IMR-90 (cell line): ENCODE results near the gene PYGM. TPM values are rescaled to one million over a fixed set of nuclear protein-coding genes. Genes with fewer than 3 reads are reported as not detected.

ENCODE experiments used
- ATAC-seq: fragments of 200-7000 bp; cut with Tn5 transposase; 2 replicates; pipeline ENCODE4 v1.9.1; 2020; ENCODE audit warnings: low read depth, mild to moderate bottlenecking, moderate library complexity
- BruUV-seq: library from RNA; stranded (reverse); fragments of 400-500 nt; replicated peaks from 2 replicates; lab custom pipeline; 2021; lab: Mats Ljungman, UMichigan
- CTCF ChIA-PET: fragments of 300-600 bp; formaldehyde crosslinking; extraction: SDS; loops from one replicate; lab custom pipeline; 2021; ENCODE audit warnings: antibody characterized with exemption; lab: Yijun Ruan, JAX
- POLR2A ChIA-PET: fragments of 300-600 bp; sonication (Branson Sonifier 250); formaldehyde crosslinking; loops from one replicate; lab custom pipeline; 2022; ENCODE audit warnings: antibody characterized with exemption; ENCODE audit not compliant: unreplicated experiment; lab: Charles Lee
- DNase-seq: peaks from one replicate; pipeline ENCODE4 v3.0.0; 2013
- H2AFZ ChIP-seq: replicated peaks from 2 replicates; pipeline ENCODE3; 2013; ENCODE audit warnings: low read length, mild to moderate bottlenecking; ENCODE audit not compliant: poor library complexity
- H2AK5ac ChIP-seq: 2 replicates; pipeline ENCODE4 v1.6.1; 2013; ENCODE audit warnings: low read depth, low read length, inconsistent platforms
- H2AK9ac ChIP-seq: replicated peaks from 2 replicates; pipeline ENCODE3; 2013; ENCODE audit warnings: mild to moderate bottlenecking, low read depth, low read length, moderate library complexity; ENCODE audit not compliant: poor library complexity
- H2BK120ac ChIP-seq: 2 replicates; pipeline ENCODE4 v1.6.1; 2013; ENCODE audit warnings: low read depth, low read length, inconsistent platforms
- H2BK15ac ChIP-seq: 3 replicates; pipeline ENCODE4 v1.6.1; 2013; ENCODE audit warnings: low read depth, low read length, inconsistent platforms
- H2BK20ac ChIP-seq: 2 replicates; pipeline ENCODE4 v1.6.1; 2013; ENCODE audit warnings: low read depth, mild to moderate bottlenecking, inconsistent platforms, low read length, moderate library complexity
- H2BK5ac ChIP-seq: 2 replicates; pipeline ENCODE4 v1.6.1; 2013; ENCODE audit warnings: mild to moderate bottlenecking, low read depth, low read length, inconsistent platforms; ENCODE audit not compliant: poor library complexity, severe bottlenecking
- H3K14ac ChIP-seq: replicated peaks from 2 replicates; pipeline ENCODE4 v1.6.1; 2013; ENCODE audit warnings: low read depth, low read length, inconsistent platforms
- H3K18ac ChIP-seq: 2 replicates; pipeline ENCODE4 v1.6.1; 2013; ENCODE audit warnings: low read depth, low read length, control low read depth
- H3K23ac ChIP-seq: 2 replicates; pipeline ENCODE4 v1.6.1; 2013; ENCODE audit warnings: low read depth, low read length, inconsistent platforms
- H3K27ac ChIP-seq: 2 replicates; pipeline ENCODE4 v1.5.1; 2013; ENCODE audit warnings: mild to moderate bottlenecking, control low read depth, low read length; ENCODE audit not compliant: insufficient read depth
- H3K27me3 ChIP-seq: 2 replicates; pipeline ENCODE4 v1.6.1; 2013; ENCODE audit warnings: low read length; ENCODE audit not compliant: control insufficient read depth, insufficient read depth
- H3K36me3 ChIP-seq: 2 replicates; pipeline ENCODE4 v1.6.1; 2013; ENCODE audit warnings: low read length, mixed read lengths; ENCODE audit not compliant: control insufficient read depth, insufficient read depth
- H3K4ac ChIP-seq: 2 replicates; pipeline ENCODE4 v1.6.1; 2013; ENCODE audit warnings: low read depth, low read length, inconsistent platforms
- H3K4me1 ChIP-seq: 2 replicates; pipeline ENCODE4 v1.6.1; 2013; ENCODE audit warnings: low read length, mixed read lengths; ENCODE audit not compliant: control insufficient read depth, insufficient read depth
- H3K4me2 ChIP-seq: 2 replicates; pipeline ENCODE4 v1.6.1; 2013; ENCODE audit warnings: low read depth, mild to moderate bottlenecking, control low read depth, low read length, moderate library complexity
- H3K4me3 ChIP-seq: 2 replicates; pipeline ENCODE4 v1.5.1; 2013; ENCODE audit warnings: low read depth, mild to moderate bottlenecking, control low read depth, low read length, moderate library complexity; ENCODE audit not compliant: insufficient read depth
- H3K56ac ChIP-seq: 2 replicates; pipeline ENCODE4 v1.6.1; 2013; ENCODE audit warnings: low read length, inconsistent platforms; ENCODE audit not compliant: insufficient read depth; ENCODE audit errors: extremely low read depth
- H3K79me1 ChIP-seq, 2 experiments: 2 replicates each; pipeline ENCODE4 v1.6.1; 2013; ENCODE audit warnings: low read length in 2 of 2, inconsistent platforms in 1 of 2, low read depth in 1 of 2
- H3K9ac ChIP-seq: 2 replicates; pipeline ENCODE4 v1.6.1; 2013; ENCODE audit warnings: low read depth, low read length, control low read depth
- H3K9me1 ChIP-seq: 2 replicates; pipeline ENCODE4 v1.6.1; 2013; ENCODE audit warnings: low read length, inconsistent platforms; ENCODE audit not compliant: insufficient read depth
- H3K9me3 ChIP-seq: 2 replicates; pipeline ENCODE4 v1.6.1; 2013; ENCODE audit warnings: low read length; ENCODE audit not compliant: control insufficient read depth, insufficient read depth
- H4K20me1 ChIP-seq: 2 replicates; pipeline ENCODE4 v1.6.1; 2013; ENCODE audit warnings: low read length, inconsistent platforms; ENCODE audit not compliant: insufficient read depth
- H4K5ac ChIP-seq: 2 replicates; pipeline ENCODE4 v1.6.1; 2013; ENCODE audit warnings: mild to moderate bottlenecking, low read depth, low read length, control low read depth
- H4K8ac ChIP-seq, 2 experiments: 2 replicates each; pipeline ENCODE4 v1.6.1; 2013; ENCODE audit warnings: low read depth in 2 of 2, low read length in 2 of 2, control low read depth in 1 of 2, inconsistent platforms in 1 of 2
- H4K91ac ChIP-seq: 2 replicates; pipeline ENCODE4 v1.6.1; 2013; ENCODE audit warnings: low read depth, low read length, inconsistent platforms; ENCODE audit not compliant: insufficient read depth
- CEBPB ChIP-seq: IDR thresholded peaks from 2 replicates; pipeline ENCODE4 v1.6.1; 2012; ENCODE audit warnings: low read depth, low read length, improper control_type of control experiment
- CHD1 ChIP-seq: IDR thresholded peaks from 2 replicates; pipeline ENCODE4 v1.6.1; 2012; ENCODE audit warnings: low read depth, low read length, improper control_type of control experiment
- MAFK ChIP-seq: IDR thresholded peaks from 2 replicates; pipeline ENCODE4 v1.6.1; 2012; ENCODE audit warnings: low read depth, low read length, improper control_type of control experiment
- MAZ ChIP-seq: IDR thresholded peaks from 2 replicates; pipeline ENCODE4 v1.6.1; 2012; ENCODE audit warnings: low read depth, mild to moderate bottlenecking, low read length, improper control_type of control experiment, moderate library complexity, borderline replicate concordance
- MXI1 ChIP-seq: IDR thresholded peaks from 2 replicates; pipeline ENCODE4 v1.6.1; 2012; ENCODE audit warnings: low read depth, mild to moderate bottlenecking, low read length, moderate library complexity, borderline replicate concordance
- NFE2L2 ChIP-seq: fragments of 150-350 bp; IDR thresholded peaks from 2 replicates; pipeline ENCODE4 v1.6.1; 2016; ENCODE audit warnings: low read depth, mild to moderate bottlenecking, low read length
- POLR2A ChIP-seq: IDR thresholded peaks from 2 replicates; pipeline ENCODE4 v1.6.1; 2012; ENCODE audit warnings: mild to moderate bottlenecking, low read depth, low read length
- RAD21 ChIP-seq: IDR thresholded peaks from 2 replicates; pipeline ENCODE4 v1.6.1; 2012; ENCODE audit warnings: low read length, improper control_type of control experiment
- RCOR1 ChIP-seq: IDR thresholded peaks from 2 replicates; pipeline ENCODE4 v1.6.1; 2012; ENCODE audit warnings: mild to moderate bottlenecking, low read length, improper control_type of control experiment; ENCODE audit not compliant: insufficient replicate concordance
- RFX5 ChIP-seq: IDR thresholded peaks from 2 replicates; pipeline ENCODE4 v1.8.0; 2012; ENCODE audit warnings: low read depth, mild to moderate bottlenecking, low read length, moderate library complexity
- SMC3 ChIP-seq: fragments of 150-350 bp; IDR thresholded peaks from 2 replicates; pipeline ENCODE4 v1.6.1; 2016; ENCODE audit warnings: low read depth, mild to moderate bottlenecking, antibody characterized with exemption, low read length, moderate library complexity
- WGBS, 2 experiments: methylation state at CpG; one replicate each; pipeline versions ENCODE4 v1.1.5 to v1.1.7; 2013; ENCODE audit warnings: missing lambda C conversion rate in 2 of 2; ENCODE audit not compliant: insufficient read length in 1 of 2; ENCODE audit errors: extremely low coverage in 2 of 2; 5-methylcytosine and 5-hydroxymethylcytosine counted together
- dilution Hi-C: fragments of 300-500 bp; cut with HindIII; formaldehyde crosslinking; loops from one replicate; pipeline ENCODE4 v1.14.3; 2018; ENCODE audit warnings: low sequenced_read_pairs; ENCODE audit not compliant: unreplicated experiment
- in situ Hi-C: fragments of 300-500 bp; cut with MboI; formaldehyde crosslinking; loops from 3 replicates; pipeline ENCODE4 v1.14.3; 2019; ENCODE audit warnings: low sequenced_read_pairs, inconsistent platforms, mixed read lengths
- intact Hi-C: fragments of 100-400 bp; cut with micrococcal nuclease; formaldehyde crosslinking; loops from 2 replicates; pipeline ENCODE4 v1.10.0; 2022
- polyA plus RNA-seq, 3 experiments: library from polyadenylated mRNA; depleted of rRNA; stranded (reverse); fragments of >200 nt; gene quantifications; 2 replicates each; pipeline ENCODE4 v1.2.3, GENCODE V29; 2012; ENCODE audit warnings: low replicate concordance in 1 of 3
- total RNA-seq: library from RNA; depleted of rRNA; stranded (reverse); fragments of >200 nt; gene quantifications from 2 replicates; pipeline ENCODE4 v1.2.3, GENCODE V29; 2012
- TF ChIP-seq, protein P1 (sequence below): fragments of 150-350 bp; IDR thresholded peaks from 2 replicates; pipeline ENCODE4 v1.6.1; 2017; ENCODE audit warnings: mild to moderate bottlenecking, antibody characterized with exemption, low read length, low read depth

The PYGM gene
- total and polyA plus RNA-seq, 2 of the 4 experiments (the other 2 are of a cell fraction), result 0.18 to 0.21 TPM

DNA sequence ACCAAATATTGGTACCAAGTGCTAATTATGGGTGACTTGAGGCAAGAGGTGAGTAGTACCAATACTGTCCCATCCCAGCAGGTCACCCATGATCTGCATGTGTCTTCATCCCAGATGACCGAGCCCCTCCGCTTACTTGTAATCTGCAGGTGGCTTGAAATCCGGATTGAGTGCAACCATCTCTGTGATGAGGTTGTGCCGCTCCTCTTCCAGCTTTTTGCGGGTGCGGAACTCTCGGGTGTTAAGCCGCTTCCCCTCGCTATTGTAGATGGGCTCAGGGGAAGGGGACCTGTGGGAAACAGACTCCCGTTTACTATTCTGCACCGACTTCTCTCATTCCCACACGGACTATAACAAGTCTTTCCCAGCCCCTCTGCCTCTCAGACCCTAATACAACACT is 10.3 kb upstream of the PYGM start:
- Histone ChIP-seq H2BK15ac (no peak overlapping the region), H2BK20ac (no peak overlapping the region), H3K4me1 (no peaks in the 10 kb centered on the region; the same call in 1 of the 2 replicates), H3K14ac (no peak overlapping the region), H2BK120ac (no peak overlapping the region), H3K4me3 (no peak overlapping the region), H3K4ac (no peak overlapping the region), H3K36me3 (peaks cover 85% of the 10 kb centered on the region), H3K27me3 (no peaks in the 10 kb centered on the region), H3K18ac (no peak overlapping the region), H3K23ac (no peak overlapping the region), H3K9me1 (0 out of 2 replicates have a peak, but pooled peaks cover 4% of the 10 kb centered on the region), H3K9me3 (no peaks in the 10 kb centered on the region), H2AK9ac (no peak overlapping the region), H4K8ac (no peak overlapping the region), H3K9ac (no peak overlapping the region), H2AFZ (no peak overlapping the region), H3K4me2 (no peak overlapping the region), H2AK5ac (no peak overlapping the region), H4K91ac (no peak overlapping the region), H3K27ac (no peak overlapping the region), H3K56ac (no peak overlapping the region), H4K20me1 (peaks cover 85% of the 10 kb centered on the region), H3K79me1 (peaks cover 54 to 85% of the 10 kb centered on the region in 2 experiments), H4K5ac (no peak overlapping the region), H2BK5ac (no peak overlapping the region)
- intact Hi-C loops, result no loop called here
- TF ChIP-seq RAD21 (no peak), CHD1 (no peak), MXI1 (no peak), CEBPB (no peak), MAFK (no peak), SMC3 (no peak), RCOR1 (no peak), MAZ (no peak), RFX5 (no peak), POLR2A (no peak), NFE2L2 (no peak)
- TF ChIP-seq, protein P1, sequence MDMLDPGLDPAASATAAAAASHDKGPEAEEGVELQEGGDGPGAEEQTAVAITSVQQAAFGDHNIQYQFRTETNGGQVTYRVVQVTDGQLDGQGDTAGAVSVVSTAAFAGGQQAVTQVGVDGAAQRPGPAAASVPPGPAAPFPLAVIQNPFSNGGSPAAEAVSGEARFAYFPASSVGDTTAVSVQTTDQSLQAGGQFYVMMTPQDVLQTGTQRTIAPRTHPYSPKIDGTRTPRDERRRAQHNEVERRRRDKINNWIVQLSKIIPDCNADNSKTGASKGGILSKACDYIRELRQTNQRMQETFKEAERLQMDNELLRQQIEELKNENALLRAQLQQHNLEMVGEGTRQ, result no peak
- CTCF ChIA-PET, result no interaction called here
- no peak for DNase-seq
- dilution Hi-C loops, result no loop called here
- POLR2A ChIA-PET, result no interaction called here
- in situ Hi-C loops, result no loop called here
- ATAC-seq, result no peak
- WGBS, 2 experiments, result no CpG with 5 or more reads among the region's 12 CpGs
- BruUV-seq, result no TSS peak
